Kidney (tissue), 14 donors: ENCODE data around the gene ABL2. TPM values are rescaled to one million over a fixed set of nuclear protein-coding genes. Genes with fewer than 3 reads are reported as not detected.

Source experiments
- DNase-seq, 5 donors: peaks; one replicate each; pipeline ENCODE4 v3.0.0-alpha.2; 2013 to 2020
- FAIRE-seq: peaks from 2 replicates; lab custom pipeline; 2012; peaks lifted over from hg19 to GRCh38; lab: Jason Lieb, UNC
- H3K27ac ChIP-seq, 2 donors: one replicate each; pipeline ENCODE4 v1.7.0; 2013; ENCODE audit warnings: low read depth in 2 of 2, low read length in 2 of 2, inconsistent platforms in 1 of 2
- H3K27me3 ChIP-seq: one replicate; pipeline ENCODE4 v1.7.1; 2013; ENCODE audit warnings: low read length, inconsistent platforms; ENCODE audit not compliant: control insufficient read depth, insufficient read depth
- H3K36me3 ChIP-seq, 3 donors: one replicate each; pipeline versions ENCODE4 v1.7.0 to v1.7.1; 2013; ENCODE audit warnings: low read length in 3 of 3, control low read depth in 1 of 3, inconsistent platforms in 1 of 3; ENCODE audit not compliant: insufficient read depth in 3 of 3, control insufficient read depth in 2 of 3
- H3K4me1 ChIP-seq, 3 donors: one replicate each; pipeline versions ENCODE4 v1.7.0 to v1.7.1; 2013; ENCODE audit warnings: low read length in 3 of 3, inconsistent platforms in 1 of 3, low read depth in 1 of 3; ENCODE audit not compliant: control insufficient read depth in 2 of 3, insufficient read depth in 2 of 3
- H3K4me3 ChIP-seq, 3 donors: one replicate each; pipeline versions ENCODE4 v1.7.0 to v1.8.1; 2013; ENCODE audit warnings: low read length in 3 of 3, control low read depth in 1 of 3, inconsistent platforms in 1 of 3
- H3K9ac ChIP-seq, 3 donors: one replicate each; pipeline versions ENCODE4 v1.7.0 to v1.7.1; 2013; ENCODE audit warnings: low read length in 3 of 3, control low read depth in 1 of 3, inconsistent platforms in 1 of 3
- H3K9me3 ChIP-seq, 3 donors: one replicate each; pipeline versions ENCODE4 v1.7.0 to v1.7.1; 2013; ENCODE audit warnings: low read length in 3 of 3, control low read depth in 1 of 3, inconsistent platforms in 1 of 3; ENCODE audit not compliant: control insufficient read depth in 2 of 3, insufficient read depth in 1 of 3
- intact Hi-C: fragments of 100-400 bp; cut with DNase I; formaldehyde crosslinking; loops from one replicate; pipeline ENCODE4 v1.11.1; 2022
- polyA plus RNA-seq: library from polyadenylated mRNA; stranded (reverse); fragments of 350-450 nt; fragmentation: Illumina TruSeq; extraction: RNeasy Lipid Tissue Mini Kit (QIAGEN cat#74804); gene quantifications from one replicate; pipeline ENCODE4 v1.2.3, GENCODE V29; 2014; ENCODE audit warnings: low read depth, low replicate concordance; ENCODE audit not compliant: insufficient read depth
- total RNA-seq: library from RNA; stranded (reverse); fragmentation: NEBNext Ultra II Directional; extraction: Animal tissue kit (Norgen Biotek cat#: 25700); gene quantifications from one replicate; pipeline ENCODE4 v1.2.1, GENCODE V29; 2021
- TF ChIP-seq, protein P1 (sequence below): IDR thresholded peaks from 3 replicates; pipeline ENCODE4 v1.5.1; 2012; ENCODE audit warnings: mild to moderate bottlenecking, moderate library complexity, borderline replicate concordance; ENCODE audit not compliant: insufficient read depth; ENCODE audit errors: extremely low read depth
- donor health status: control.
- donor health status: control.
- donor health status: control.
- donor health status: control.
- donor health status: control.
- donor health status: DM: yes; HTN: yes; CAD: no.
- donor health status: Normal renal cell carcinoma (clear cell type).

The ABL2 gene
- total and polyA plus RNA-seq, 2 donors from 2014 or later, result 1.6 to 29.6 TPM

DNA sequence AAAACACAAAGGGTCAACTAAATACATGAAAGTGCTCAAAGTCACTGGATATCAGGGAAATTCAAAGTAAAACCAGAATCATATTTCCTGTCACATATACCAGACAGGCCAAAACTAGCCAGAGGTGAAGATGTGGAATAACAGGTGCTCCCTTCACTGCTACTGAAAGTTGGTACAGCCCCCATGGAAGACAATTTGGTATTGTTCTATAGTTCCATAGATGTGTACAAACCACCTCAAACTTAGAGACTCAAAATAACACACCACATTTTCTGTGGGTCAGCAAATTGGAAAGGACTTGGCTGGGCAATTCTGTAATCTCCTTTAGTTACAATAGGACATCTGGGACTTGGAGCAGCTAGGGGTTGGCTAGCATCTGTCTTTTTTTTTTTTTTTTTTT is 39.6 kb upstream of the ABL2 start:
- H3K9me3 ChIP-seq, result no peaks in the 10 kb centered on the region
- no peaks in the 10 kb centered on the region for H3K27me3 ChIP-seq
- intact Hi-C loops, result no loop called here
- H3K4me3 ChIP-seq, result no peak overlapping the region
- FAIRE-seq (no peak), DNase-seq (no peak)
- H3K9ac ChIP-seq, result no peak overlapping the region
- no peak overlapping the region for H3K27ac ChIP-seq
- H3K36me3 ChIP-seq, result no peaks in the 10 kb centered on the region
- TF ChIP-seq, protein P1, sequence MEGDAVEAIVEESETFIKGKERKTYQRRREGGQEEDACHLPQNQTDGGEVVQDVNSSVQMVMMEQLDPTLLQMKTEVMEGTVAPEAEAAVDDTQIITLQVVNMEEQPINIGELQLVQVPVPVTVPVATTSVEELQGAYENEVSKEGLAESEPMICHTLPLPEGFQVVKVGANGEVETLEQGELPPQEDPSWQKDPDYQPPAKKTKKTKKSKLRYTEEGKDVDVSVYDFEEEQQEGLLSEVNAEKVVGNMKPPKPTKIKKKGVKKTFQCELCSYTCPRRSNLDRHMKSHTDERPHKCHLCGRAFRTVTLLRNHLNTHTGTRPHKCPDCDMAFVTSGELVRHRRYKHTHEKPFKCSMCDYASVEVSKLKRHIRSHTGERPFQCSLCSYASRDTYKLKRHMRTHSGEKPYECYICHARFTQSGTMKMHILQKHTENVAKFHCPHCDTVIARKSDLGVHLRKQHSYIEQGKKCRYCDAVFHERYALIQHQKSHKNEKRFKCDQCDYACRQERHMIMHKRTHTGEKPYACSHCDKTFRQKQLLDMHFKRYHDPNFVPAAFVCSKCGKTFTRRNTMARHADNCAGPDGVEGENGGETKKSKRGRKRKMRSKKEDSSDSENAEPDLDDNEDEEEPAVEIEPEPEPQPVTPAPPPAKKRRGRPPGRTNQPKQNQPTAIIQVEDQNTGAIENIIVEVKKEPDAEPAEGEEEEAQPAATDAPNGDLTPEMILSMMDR, result no peak
- no peaks in the 10 kb centered on the region for H3K4me1 ChIP-seq

DNA sequence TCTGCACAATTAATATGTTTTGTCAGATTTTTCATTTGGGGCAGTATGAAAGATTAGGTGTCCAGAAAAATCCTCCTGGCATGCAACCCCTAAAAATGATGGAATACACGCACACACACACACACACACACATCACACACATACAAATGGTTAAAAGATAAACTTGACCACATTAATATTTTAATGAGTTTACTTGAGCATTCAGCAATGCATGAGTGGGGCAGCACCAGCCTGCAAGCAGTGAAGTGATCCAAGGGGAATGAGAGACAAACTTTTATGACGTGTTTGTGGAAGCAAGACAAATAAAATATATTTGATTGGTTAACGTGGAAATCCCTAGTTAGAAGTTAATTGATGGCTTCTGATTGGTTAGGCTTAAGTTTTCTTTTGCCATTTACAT is 35.0 kb upstream of the ABL2 start:
- peak in 1 of 5 donors; percentile 12 for DNase-seq
- Histone ChIP-seq H3K4me3 (no peak overlapping the region), H3K27ac (no peak overlapping the region), H3K27me3 (no peaks in the 10 kb centered on the region), H3K9ac (no peak overlapping the region), H3K9me3 (no peaks in the 10 kb centered on the region), H3K4me1 (no peaks in the 10 kb centered on the region), H3K36me3 (no peaks in the 10 kb centered on the region)
- FAIRE-seq, result no peak
- intact Hi-C loops, result no loop called here
- TF ChIP-seq, protein P1, result no peak

DNA sequence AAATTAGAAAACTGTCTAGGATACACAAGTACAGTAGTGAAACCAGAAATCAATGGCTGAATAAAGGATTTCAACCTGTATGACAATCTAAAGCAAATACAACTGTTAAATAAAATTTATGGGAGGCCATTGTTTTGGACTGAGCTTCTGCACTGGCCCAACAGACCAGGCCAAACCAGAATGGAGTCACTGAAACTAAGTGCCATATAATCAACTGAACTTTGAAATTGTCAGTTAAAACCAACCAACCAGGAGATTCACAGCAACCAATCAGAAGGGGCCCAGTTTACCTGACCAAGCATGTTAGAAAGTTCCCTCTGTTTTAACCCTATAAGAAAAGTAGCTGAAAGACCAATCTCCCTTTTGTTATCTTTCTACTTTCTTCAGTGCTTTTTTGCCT is 33.6 kb upstream of the ABL2 start:
- Histone ChIP-seq H3K4me1 (no peaks in the 10 kb centered on the region), H3K9me3 (no peaks in the 10 kb centered on the region)
- no peak for FAIRE-seq

DNA sequence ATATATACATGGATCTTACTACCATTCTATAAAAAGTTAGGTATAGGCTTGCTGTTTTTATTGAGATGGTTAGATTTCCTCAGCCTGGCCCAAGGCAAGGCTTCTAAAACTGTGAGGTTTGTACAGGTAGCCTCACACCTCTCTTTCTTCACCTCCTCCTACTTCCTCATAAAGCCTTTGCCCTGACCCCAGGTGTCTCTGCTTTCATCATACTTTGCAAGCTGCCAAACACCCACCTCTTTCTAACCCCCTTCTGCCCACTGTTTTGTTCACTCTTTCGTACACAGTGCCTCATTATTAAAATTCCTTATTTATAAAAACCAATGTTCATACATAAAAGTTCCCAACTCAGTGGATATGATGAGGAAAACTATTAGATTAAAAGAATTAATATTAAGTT is 32.7 kb upstream of the ABL2 start:
- TF ChIP-seq, protein P1, result no peak
- DNase-seq, result no peak
- H3K4me1 ChIP-seq, result no peaks in the 10 kb centered on the region
- H3K36me3 ChIP-seq, result no peaks in the 10 kb centered on the region
- H3K4me3 ChIP-seq, result no peak overlapping the region
- no peaks in the 10 kb centered on the region for H3K9me3 ChIP-seq
- intact Hi-C loops, result no loop called here
- no peaks in the 10 kb centered on the region for H3K27me3 ChIP-seq
- no peak for FAIRE-seq
- no peak overlapping the region for H3K9ac ChIP-seq
- H3K27ac ChIP-seq, result no peak overlapping the region

More for the DNA sequence above, 33.6 kb upstream of the ABL2 start:
- Histone ChIP-seq H3K36me3 (no peaks in the 10 kb centered on the region), H3K27ac (no peak overlapping the region), H3K4me3 (no peak overlapping the region), H3K9ac (no peak overlapping the region), H3K27me3 (no peaks in the 10 kb centered on the region)
- intact Hi-C loops, result no loop called here
- TF ChIP-seq, protein P1, result no peak
- peak in 1 of 5 donors; percentile 9 for DNase-seq
